Neuronal stem cell (in vitro differentiated cells): ENCODE measurements around the gene UBAP1L.

Experiments used
- DNase-seq: peaks from one replicate; pipeline ENCODE4 v3.0.0-alpha.2; 2013; ENCODE audit warnings: low spot score
- H2AFZ ChIP-seq: one replicate; pipeline ENCODE4 v1.6.1; 2013; ENCODE audit warnings: mild to moderate bottlenecking, low read length, inconsistent platforms
- H2AK5ac ChIP-seq: 2 replicates; pipeline ENCODE4 v1.6.1; 2013; ENCODE audit warnings: low read depth, mild to moderate bottlenecking, inconsistent platforms, low read length, moderate library complexity, mixed read lengths
- H2BK120ac ChIP-seq: 2 replicates; pipeline ENCODE4 v1.6.1; 2013; ENCODE audit warnings: low read depth, mild to moderate bottlenecking, inconsistent platforms, low read length, moderate library complexity, mixed read lengths
- H2BK12ac ChIP-seq: one replicate; pipeline ENCODE4 v1.6.1; 2013; ENCODE audit warnings: low read length, inconsistent platforms
- H2BK15ac ChIP-seq: 2 replicates; pipeline ENCODE4 v1.6.1; 2013; ENCODE audit warnings: mild to moderate bottlenecking, low read length, inconsistent platforms, mixed read lengths
- H2BK5ac ChIP-seq: one replicate; pipeline ENCODE4 v1.6.1; 2013; ENCODE audit warnings: inconsistent platforms, mild to moderate bottlenecking, low read length, moderate library complexity
- H3K14ac ChIP-seq: one replicate; pipeline ENCODE4 v1.6.1; 2013; ENCODE audit warnings: low read length, inconsistent platforms
- H3K18ac ChIP-seq: 2 replicates; pipeline ENCODE4 v1.6.1; 2013; ENCODE audit warnings: low read length, inconsistent platforms
- H3K23ac ChIP-seq: 2 replicates; pipeline ENCODE4 v1.6.1; 2013; ENCODE audit warnings: low read depth, mild to moderate bottlenecking, mixed read lengths, low read length, inconsistent platforms; ENCODE audit not compliant: poor library complexity
- H3K27ac ChIP-seq: replicated peaks from 3 replicates; pipeline ENCODE4 v1.5.1; 2013; ENCODE audit warnings: low read length, inconsistent platforms
- H3K27me3 ChIP-seq, 3 experiments: 2 replicates each; pipeline ENCODE4 v1.6.1; 2013; ENCODE audit warnings: low read length in 3 of 3, mild to moderate bottlenecking in 2 of 3, inconsistent platforms in 1 of 3, low read depth in 1 of 3, mixed read lengths in 1 of 3, moderate library complexity in 1 of 3; ENCODE audit not compliant: control insufficient read depth in 3 of 3, insufficient read depth in 3 of 3
- H3K36me3 ChIP-seq, 2 donors: replicated peaks in 1 of 2; 2 replicates each; pipeline ENCODE4 v1.6.1; 2013; ENCODE audit warnings: low read length in 2 of 2; ENCODE audit not compliant: control insufficient read depth in 2 of 2, insufficient read depth in 2 of 2
- H3K4ac ChIP-seq: 2 replicates; pipeline ENCODE4 v1.6.1; 2013; ENCODE audit warnings: inconsistent platforms, mild to moderate bottlenecking, low read length, moderate library complexity
- H3K4me1 ChIP-seq, 2 donors: 1 replicate in 1 of 2; 2 replicates in 1 of 2; pipeline ENCODE4 v1.6.1; 2013; ENCODE audit warnings: low read length in 2 of 2, low read depth in 1 of 2; ENCODE audit not compliant: control insufficient read depth in 2 of 2, insufficient read depth in 1 of 2
- H3K4me2 ChIP-seq: one replicate; pipeline ENCODE4 v1.6.1; 2013; ENCODE audit warnings: mild to moderate bottlenecking, low read length, inconsistent platforms; ENCODE audit not compliant: insufficient read depth, poor library complexity, severe bottlenecking
- H3K4me3 ChIP-seq, 2 donors: 2 replicates each; pipeline ENCODE4 v1.5.1; 2013; ENCODE audit warnings: low read length in 2 of 2, mild to moderate bottlenecking in 2 of 2, inconsistent platforms in 1 of 2, moderate library complexity in 1 of 2
- H3K79me1 ChIP-seq: one replicate; pipeline ENCODE4 v1.6.1; 2013; ENCODE audit warnings: low read depth, mild to moderate bottlenecking, inconsistent platforms, low read length, moderate library complexity
- H3K9ac ChIP-seq: one replicate; pipeline ENCODE4 v1.6.1; 2013; ENCODE audit warnings: mild to moderate bottlenecking, low read depth, low read length, inconsistent platforms; ENCODE audit not compliant: poor library complexity
- H3K9me3 ChIP-seq, 2 donors: replicated peaks in 1 of 2; 2 replicates each; pipeline versions ENCODE3 to v1.6.1; 2013; ENCODE audit warnings: low read length in 2 of 2, mild to moderate bottlenecking in 2 of 2, inconsistent platforms in 1 of 2, low read depth in 1 of 2, mixed read lengths in 1 of 2, moderate library complexity in 1 of 2; ENCODE audit not compliant: control insufficient read depth in 2 of 2, insufficient read depth in 1 of 2
- H4K8ac ChIP-seq: one replicate; pipeline ENCODE4 v1.6.1; 2013; ENCODE audit warnings: low read depth, mild to moderate bottlenecking, inconsistent platforms, low read length, moderate library complexity
- H4K91ac ChIP-seq: one replicate; pipeline ENCODE4 v1.6.1; 2013; ENCODE audit warnings: low read length, low read depth, mild to moderate bottlenecking, inconsistent platforms; ENCODE audit not compliant: poor library complexity
- WGBS, 2 donors: extraction: QIAGEN DNeasy Blood & Tissue Kit; methylation state at CpG; one replicate each; pipeline ENCODE4 v1.1.7; 2013; ENCODE audit warnings: missing lambda C conversion rate in 2 of 2, mixed read lengths in 1 of 2; ENCODE audit not compliant: insufficient read length in 2 of 2, insufficient replicate concordance in 1 of 2; ENCODE audit errors: extremely low coverage in 2 of 2; 5-methylcytosine and 5-hydroxymethylcytosine counted together

Gene UBAP1L

GRCh38 chr15:65132878-65133547 is 18.0 kb upstream of the UBAP1L start:
- Histone ChIP-seq H3K9ac (peak overlapping the region; percentile 97), H3K4me2 (peak overlapping the region; percentile 93), H3K36me3 (peaks cover 21 to 34% of the 10 kb centered on the region in 2 donors), H2AK5ac (no peak overlapping the region), H3K9me3 (peaks cover 3 to 8% of the 10 kb centered on the region in 2 donors), H2BK15ac (no peak overlapping the region), H3K27ac (peak overlapping the region; percentile 60), H3K23ac (peak overlapping the region; percentile 91), H4K8ac (peak overlapping the region; percentile 43), H3K79me1 (peaks cover 9% of the 10 kb centered on the region), H3K4ac (no peak overlapping the region), H2AFZ (peak overlapping the region; percentile 79), H2BK5ac (peak overlapping the region; percentile 13), H2BK120ac (no peak overlapping the region), H3K4me1 (peaks cover 4 to 6% of the 10 kb centered on the region in 2 donors), H2BK12ac (no peak overlapping the region), H3K18ac (peak overlapping the region; percentile 83), H3K4me3 (peak overlapping the region; percentile 55 to 87), H3K14ac (peak overlapping the region; percentile 47), H4K91ac (no peak overlapping the region), H3K27me3 (no peaks in the 10 kb centered on the region)
- peak; percentile 35 for DNase-seq
- no CpG with 5 or more reads among the region's 93 CpGs for WGBS, 2 donors

GRCh38 chr15:65130941-65131340 is 15.9 kb upstream of the UBAP1L start:
- no peaks in the 10 kb centered on the region for H3K27me3 ChIP-seq
- H3K27ac ChIP-seq: no peak overlapping the region
- no peak overlapping the region for H3K9ac ChIP-seq
- H3K9me3 ChIP-seq: peaks cover 0 to 3% of the 10 kb centered on the region in 2 donors
- no peak for DNase-seq
- no peak overlapping the region for H2BK120ac ChIP-seq
- H4K8ac ChIP-seq: no peak overlapping the region
- peaks cover 9% of the 10 kb centered on the region for H3K79me1 ChIP-seq
- peaks cover 25 to 52% of the 10 kb centered on the region in 2 donors for H3K36me3 ChIP-seq
- H2AFZ ChIP-seq: no peak overlapping the region
- no peak overlapping the region for H3K4me3 ChIP-seq
- no peak overlapping the region for H3K14ac ChIP-seq
- no peak overlapping the region for H3K18ac ChIP-seq
- H3K4me1 ChIP-seq: peaks cover 4 to 6% of the 10 kb centered on the region in 2 donors
- WGBS, 2 donors: no CpG with 5 or more reads among the region's 5 CpGs
- no peak overlapping the region for H2BK5ac ChIP-seq
- no peak overlapping the region for H3K4ac ChIP-seq
- no peak overlapping the region for H3K4me2 ChIP-seq
- H2AK5ac ChIP-seq: no peak overlapping the region
- no peak overlapping the region for H2BK12ac ChIP-seq
- H4K91ac ChIP-seq: no peak overlapping the region
- no peak overlapping the region for H2BK15ac ChIP-seq
- peak overlapping the region; percentile 83 for H3K23ac ChIP-seq

- H3K4me2 ChIP-seq: no peak overlapping the region
- H2AK5ac ChIP-seq: no peak overlapping the region
- no peak for DNase-seq
- no peak overlapping the region for H2AFZ ChIP-seq
- H3K4me1 ChIP-seq: no peaks in the 10 kb centered on the region
- no peak overlapping the region for H3K18ac ChIP-seq
- H2BK15ac ChIP-seq: no peak overlapping the region
- H3K36me3 ChIP-seq: peaks cover 14 to 92% of the 10 kb centered on the region in 2 donors
- no peak overlapping the region for H3K14ac ChIP-seq
- H4K91ac ChIP-seq: no peak overlapping the region
- no peak overlapping the region for H3K23ac ChIP-seq
- no peak overlapping the region for H2BK120ac ChIP-seq
- no peak overlapping the region for H3K27ac ChIP-seq
- no peaks in the 10 kb centered on the region for H3K27me3 ChIP-seq
- H3K79me1 ChIP-seq: peaks cover 3% of the 10 kb centered on the region
- no peak overlapping the region for H3K4me3 ChIP-seq
- no peak overlapping the region for H4K8ac ChIP-seq
- H2BK5ac ChIP-seq: no peak overlapping the region
- no peak overlapping the region for H3K4ac ChIP-seq
- H2BK12ac ChIP-seq: no peak overlapping the region
- no peak overlapping the region for H3K9ac ChIP-seq
- WGBS, 2 donors: no CpG with 5 or more reads among the region's 5 CpGs
- H3K9me3 ChIP-seq: peaks cover 0 to 2% of the 10 kb centered on the region in 2 donors
Measured at GRCh38 chr15:65115542-65115941, 542 bp upstream of the UBAP1L start.

- Histone ChIP-seq H3K36me3 (peaks cover 2 to 58% of the 10 kb centered on the region in 2 donors), H2AFZ (no peak overlapping the region), H3K23ac (no peak overlapping the region), H2AK5ac (no peak overlapping the region), H3K14ac (no peak overlapping the region), H3K4me1 (no peaks in the 10 kb centered on the region), H3K79me1 (no peaks in the 10 kb centered on the region), H2BK15ac (no peak overlapping the region), H3K4ac (no peak overlapping the region), H3K27ac (no peak overlapping the region), H2BK5ac (no peak overlapping the region), H3K4me2 (no peak overlapping the region), H2BK120ac (no peak overlapping the region), H3K9me3 (no peaks in the 10 kb centered on the region), H2BK12ac (no peak overlapping the region), H3K18ac (no peak overlapping the region), H3K4me3 (no peak overlapping the region), H4K8ac (no peak overlapping the region), H4K91ac (no peak overlapping the region), H3K27me3 (no peaks in the 10 kb centered on the region), H3K9ac (no peak overlapping the region)
- no CpG with 5 or more reads among the region's 3 CpGs for WGBS, 2 donors
- no peak for DNase-seq
Measured at GRCh38 chr15:65110676-65111292, 4.2 kb downstream of the UBAP1L start.
